WTC11 (cell line): ENCODE data around the gene MCF2L. TPM values are rescaled to one million over a fixed set of nuclear protein-coding genes. Genes with fewer than 3 reads are reported as not detected.

Source experiments
- ATAC-seq: fragments of 200-7000 bp; cut with Tn5 transposase; 2 replicates; pipeline ENCODE4 v1.10.0; 2021; ENCODE audit warnings: mild to moderate bottlenecking, moderate library complexity
- CTCF ChIA-PET: fragments of 300-600 bp; sonication (Branson Sonifier 250); formaldehyde crosslinking; loops from one replicate; lab custom pipeline; 2021; ENCODE audit warnings: antibody characterized with exemption; lab: Charles Lee
- POLR2A ChIA-PET: fragments of 350-600 bp; sonication (Branson Sonifier 250); formaldehyde crosslinking; loops from one replicate; lab custom pipeline; 2021; ENCODE audit warnings: antibody characterized with exemption; lab: Charles Lee
- DNase-seq: peaks from one replicate; pipeline ENCODE4 v3.0.0; 2021; ENCODE audit warnings: low spot score
- H3K27ac Mint-ChIP-seq: 2 replicates; pipeline ENCODE4 v1.8.0; 2021; ENCODE audit warnings: mixed read lengths
- H3K27me3 Mint-ChIP-seq: 2 replicates; pipeline ENCODE4 v1.8.0; 2021; ENCODE audit warnings: low read depth, mild to moderate bottlenecking, moderate library complexity, mixed read lengths
- H3K36me3 Mint-ChIP-seq: 2 replicates; pipeline ENCODE4 v1.8.0; 2021; ENCODE audit warnings: mixed read lengths
- H3K4me1 Mint-ChIP-seq: 2 replicates; pipeline ENCODE4 v1.8.0; 2022; ENCODE audit warnings: mixed read lengths
- H3K4me3 Mint-ChIP-seq: 2 replicates; pipeline ENCODE4 v1.8.0; 2021; ENCODE audit warnings: mild to moderate bottlenecking, moderate library complexity, mixed read lengths
- H3K9me3 Mint-ChIP-seq: 2 replicates; pipeline ENCODE4 v1.8.0; 2021; ENCODE audit warnings: mixed read lengths
- ATF3 ChIP-seq: sonication (generic); formaldehyde crosslinking; conservative IDR thresholded peaks from 2 replicates; pipeline ENCODE4 v1.8.1; 2022; ENCODE audit warnings: mild to moderate bottlenecking, missing genetic modification reagents
- CBFB ChIP-seq: sonication (generic); formaldehyde crosslinking; IDR thresholded peaks from 2 replicates; pipeline ENCODE4 v1.8.1; 2022; ENCODE audit warnings: mild to moderate bottlenecking, low read depth, missing genetic modification reagents
- ESRRA ChIP-seq: sonication (generic); formaldehyde crosslinking; IDR thresholded peaks from 2 replicates; pipeline ENCODE4 v1.8.1; 2022; ENCODE audit warnings: mild to moderate bottlenecking, missing genetic modification reagents, borderline replicate concordance
- FOXJ3 ChIP-seq: sonication (generic); formaldehyde crosslinking; IDR thresholded peaks from 2 replicates; pipeline ENCODE4 v1.9.0; 2021; ENCODE audit warnings: missing genetic modification reagents, mild to moderate bottlenecking, borderline replicate concordance
- FOXP1 ChIP-seq: sonication (generic); formaldehyde crosslinking; IDR thresholded peaks from 2 replicates; pipeline ENCODE4 v1.8.0; 2022; ENCODE audit warnings: missing genetic modification reagents, mild to moderate bottlenecking, moderate library complexity, borderline replicate concordance
- HMGXB4 ChIP-seq: sonication (generic); formaldehyde crosslinking; IDR thresholded peaks from 2 replicates; pipeline ENCODE4 v1.8.1; 2023; ENCODE audit warnings: mild to moderate bottlenecking, moderate library complexity, missing genetic modification reagents
- KAT7 ChIP-seq: sonication (generic); formaldehyde crosslinking; IDR thresholded peaks from 2 replicates; pipeline ENCODE4 v1.8.1; 2023; ENCODE audit warnings: missing genetic modification reagents, mild to moderate bottlenecking, borderline replicate concordance
- MYBL2 ChIP-seq: sonication (generic); formaldehyde crosslinking; IDR thresholded peaks from 2 replicates; pipeline ENCODE4 v1.8.1; 2023; ENCODE audit warnings: mild to moderate bottlenecking, moderate library complexity, missing genetic modification reagents
- TEAD1 ChIP-seq: sonication (generic); formaldehyde crosslinking; IDR thresholded peaks from 2 replicates; pipeline ENCODE4 v1.8.0; 2022; ENCODE audit warnings: mild to moderate bottlenecking, missing genetic modification reagents
- ZNF121 ChIP-seq: sonication (generic); formaldehyde crosslinking; IDR thresholded peaks from 2 replicates; pipeline ENCODE4 v1.8.0; 2023; ENCODE audit warnings: missing genetic modification reagents
- ZNF396 ChIP-seq: fragments of 250-450 bp; sonication (Bioruptor Pico); IDR thresholded peaks from 2 replicates; pipeline ENCODE4 v1.8.0; 2021; ENCODE audit warnings: mild to moderate bottlenecking, moderate library complexity, borderline replicate concordance
- ZNF416 ChIP-seq: fragments of 250-450 bp; sonication (Bioruptor Pico); IDR thresholded peaks from 2 replicates; pipeline ENCODE4 v1.9.0; 2021; ENCODE audit warnings: mild to moderate bottlenecking, inconsistent platforms
- ZNF423 ChIP-seq: fragments of 250-450 bp; sonication (Bioruptor Pico); IDR thresholded peaks from 2 replicates; pipeline ENCODE4 v2.1.2; 2022; ENCODE audit warnings: mild to moderate bottlenecking, moderate library complexity
- ZNF532 ChIP-seq: fragments of 250-450 bp; sonication (Bioruptor Pico); IDR thresholded peaks from 2 replicates; pipeline ENCODE4 v1.9.0; 2021; ENCODE audit warnings: mild to moderate bottlenecking, borderline replicate concordance
- total RNA-seq: library from RNA; stranded (reverse); gene quantifications from 3 replicates; pipeline ENCODE4 v1.2.3, GENCODE V29; 2021
- TF ChIP-seq, protein P1 (sequence below): sonication (generic); formaldehyde crosslinking; IDR thresholded peaks from 2 replicates; pipeline ENCODE4 v1.8.1; 2022; ENCODE audit warnings: mild to moderate bottlenecking, missing genetic modification reagents, moderate library complexity, borderline replicate concordance
- TF ChIP-seq, protein P2 (sequence below): sonication (generic); formaldehyde crosslinking; IDR thresholded peaks from 2 replicates; pipeline ENCODE4 v1.8.1; 2023; ENCODE audit warnings: mild to moderate bottlenecking, missing genetic modification reagents, moderate library complexity
- TF ChIP-seq, protein P3 (sequence below): sonication (generic); formaldehyde crosslinking; IDR thresholded peaks from 2 replicates; pipeline ENCODE4 v1.8.0; 2022; ENCODE audit warnings: mild to moderate bottlenecking, missing genetic modification reagents

MCF2L gene
- total RNA-seq, 1 experiment from 2014 or later: 34.8 TPM

GRCh38 chr13:112966776-112967175 is 2.2 kb upstream of the MCF2L start (continued):
- no peak for TF ChIP-seq TEAD1 (CRISPR knock-in tag)

DNA sequence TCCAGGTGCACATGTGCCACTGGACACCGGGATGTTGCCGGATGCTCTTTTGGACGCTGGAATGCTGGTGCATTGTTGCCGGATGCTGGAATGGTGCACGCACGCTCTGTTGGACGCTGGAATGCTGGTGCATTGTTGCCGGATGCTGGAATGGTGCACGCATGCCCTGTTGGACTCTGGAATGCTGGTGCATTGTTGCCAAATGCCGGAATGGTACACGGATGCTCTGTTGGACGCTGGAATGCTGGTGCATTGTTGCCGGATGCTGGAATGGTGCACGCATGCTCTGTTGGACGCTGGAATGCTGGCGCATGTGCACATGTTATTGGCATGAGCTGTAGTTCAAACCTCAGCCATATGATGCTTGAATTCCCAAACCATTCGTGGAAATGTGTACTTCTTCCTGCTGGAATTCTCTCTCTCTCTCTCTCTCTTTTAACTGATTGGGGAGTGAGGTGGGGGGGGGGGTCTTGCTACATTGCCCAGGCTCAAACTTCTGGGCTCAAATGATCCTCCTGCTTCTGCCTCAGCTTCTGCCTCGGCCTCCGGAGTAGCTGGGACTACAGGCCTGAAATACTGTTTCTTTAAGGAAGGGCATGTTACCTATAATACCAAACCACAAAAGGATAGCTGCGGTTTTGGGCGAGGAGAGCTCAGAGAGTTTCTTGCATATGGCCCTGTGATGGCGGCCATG is 1.2 kb upstream of the MCF2L start:
- TF ChIP-seq KAT7 (CRISPR knock-in tag) (no peak), MYBL2 (no peak), ZNF532 (CRISPR knock-in tag) (no peak), ATF3 (CRISPR knock-in tag) (no peak), ZNF416 (no peak), FOXJ3 (no peak), HMGXB4 (CRISPR knock-in tag) (no peak), ZNF396 (no peak)
- ATAC-seq (no peak), DNase-seq (no peak)
- Mint-ChIP-seq H3K36me3 (no peaks in the 10 kb centered on the region; the same call in 1 of the 2 replicates), H3K27me3 (peaks cover 16% of the 10 kb centered on the region), H3K4me1 (peaks cover 11% of the 10 kb centered on the region), H3K4me3 (peak overlapping the region; percentile 59), H3K9me3 (peaks cover 15% of the 10 kb centered on the region), H3K27ac (no peak overlapping the region)
- ChIA-PET POLR2A (interaction anchor here (0.8 kb wide), 1 partner anchor 9 kb away, joined by 8 read pairs; no protein-coding TSS in a partner anchor), CTCF (interaction anchor here (1.2 to 3.9 kb wide), 4 partner anchors 25 to 62 kb away, joined by 3 to 42 read pairs (median 18); no protein-coding TSS in a partner anchor)

- Mint-ChIP-seq H3K36me3 (no peaks in the 10 kb centered on the region; the same call in 1 of the 2 replicates), H3K4me3 (peak overlapping the region; percentile 59), H3K27ac (no peak overlapping the region), H3K27me3 (peaks cover 16% of the 10 kb centered on the region), H3K4me1 (peaks cover 11% of the 10 kb centered on the region), H3K9me3 (peaks cover 15% of the 10 kb centered on the region)
- ChIA-PET POLR2A (interaction anchor here (0.8 kb wide), 1 partner anchor 8 kb away, joined by 8 read pairs; no protein-coding TSS in a partner anchor), CTCF (interaction anchor here (1.9 to 3.9 kb wide), 4 partner anchors 25 to 60 kb away, joined by 6 to 42 read pairs (median 18); no protein-coding TSS in a partner anchor)
- DNase-seq (no peak), ATAC-seq (peak; percentile 72)
- peak; percentile 52; the same call in 1 of the 2 replicates for TF ChIP-seq ZNF121
- TF ChIP-seq, protein P1, sequence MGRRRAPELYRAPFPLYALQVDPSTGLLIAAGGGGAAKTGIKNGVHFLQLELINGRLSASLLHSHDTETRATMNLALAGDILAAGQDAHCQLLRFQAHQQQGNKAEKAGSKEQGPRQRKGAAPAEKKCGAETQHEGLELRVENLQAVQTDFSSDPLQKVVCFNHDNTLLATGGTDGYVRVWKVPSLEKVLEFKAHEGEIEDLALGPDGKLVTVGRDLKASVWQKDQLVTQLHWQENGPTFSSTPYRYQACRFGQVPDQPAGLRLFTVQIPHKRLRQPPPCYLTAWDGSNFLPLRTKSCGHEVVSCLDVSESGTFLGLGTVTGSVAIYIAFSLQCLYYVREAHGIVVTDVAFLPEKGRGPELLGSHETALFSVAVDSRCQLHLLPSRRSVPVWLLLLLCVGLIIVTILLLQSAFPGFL (CRISPR knock-in tag): no peak
- TF ChIP-seq FOXP1 (CRISPR knock-in tag): no peak
- peak; percentile 72; the same call in 1 of the 2 replicates for TF ChIP-seq ESRRA (CRISPR knock-in tag)
- no peak for TF ChIP-seq ZNF423 (CRISPR knock-in tag)
- TF ChIP-seq HMGXB4 (CRISPR knock-in tag): 0 out of 2 replicates have a peak, but pooled peaks have one; percentile 36
- TF ChIP-seq, protein P2, sequence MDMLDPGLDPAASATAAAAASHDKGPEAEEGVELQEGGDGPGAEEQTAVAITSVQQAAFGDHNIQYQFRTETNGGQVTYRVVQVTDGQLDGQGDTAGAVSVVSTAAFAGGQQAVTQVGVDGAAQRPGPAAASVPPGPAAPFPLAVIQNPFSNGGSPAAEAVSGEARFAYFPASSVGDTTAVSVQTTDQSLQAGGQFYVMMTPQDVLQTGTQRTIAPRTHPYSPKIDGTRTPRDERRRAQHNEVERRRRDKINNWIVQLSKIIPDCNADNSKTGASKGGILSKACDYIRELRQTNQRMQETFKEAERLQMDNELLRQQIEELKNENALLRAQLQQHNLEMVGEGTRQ: no peak
- TF ChIP-seq, protein P3, sequence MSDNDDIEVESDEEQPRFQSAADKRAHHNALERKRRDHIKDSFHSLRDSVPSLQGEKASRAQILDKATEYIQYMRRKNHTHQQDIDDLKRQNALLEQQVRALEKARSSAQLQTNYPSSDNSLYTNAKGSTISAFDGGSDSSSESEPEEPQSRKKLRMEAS (CRISPR knock-in tag): 0 out of 2 replicates have a peak, but pooled peaks have one; percentile 31
- TF ChIP-seq CBFB: no peak
Observed at GRCh38 chr13:112968380-112968909, 569 bp upstream of the MCF2L start.
